GM21423 (cell line): ENCODE results near the gene ATXN1L.
"Not testable (repeated sequence)": the region's sequence is repeated elsewhere in the genome, so short reads cannot be mapped to it uniquely, and the experiment has no call there.

Source experiments
- ATAC-seq: cut with Tn5 transposase; IDR thresholded peaks from one replicate; pipeline ENCODE4 v1.9.1; 2021; ENCODE audit warnings: mild to moderate bottlenecking, moderate library complexity; ENCODE audit not compliant: unreplicated experiment

Gene ATXN1L

DNA sequence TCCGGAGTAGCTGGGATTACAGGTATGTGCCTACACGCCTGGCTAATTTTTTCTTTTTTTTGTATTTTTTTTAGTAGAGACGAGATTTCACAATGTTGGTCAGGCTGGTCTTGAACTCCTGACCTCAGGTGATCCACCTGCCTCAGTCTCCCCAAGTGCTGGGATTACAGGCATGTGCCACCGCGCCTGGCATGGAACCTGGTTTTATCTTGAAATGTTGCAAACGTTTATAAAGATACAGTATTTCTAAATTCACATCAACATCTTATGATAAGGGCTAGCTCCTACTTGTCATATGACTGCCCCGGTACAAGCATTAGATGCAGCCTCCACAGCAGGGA lies 48.1 kb downstream of the ATXN1L start:
- ATAC-seq, result no peak

DNA sequence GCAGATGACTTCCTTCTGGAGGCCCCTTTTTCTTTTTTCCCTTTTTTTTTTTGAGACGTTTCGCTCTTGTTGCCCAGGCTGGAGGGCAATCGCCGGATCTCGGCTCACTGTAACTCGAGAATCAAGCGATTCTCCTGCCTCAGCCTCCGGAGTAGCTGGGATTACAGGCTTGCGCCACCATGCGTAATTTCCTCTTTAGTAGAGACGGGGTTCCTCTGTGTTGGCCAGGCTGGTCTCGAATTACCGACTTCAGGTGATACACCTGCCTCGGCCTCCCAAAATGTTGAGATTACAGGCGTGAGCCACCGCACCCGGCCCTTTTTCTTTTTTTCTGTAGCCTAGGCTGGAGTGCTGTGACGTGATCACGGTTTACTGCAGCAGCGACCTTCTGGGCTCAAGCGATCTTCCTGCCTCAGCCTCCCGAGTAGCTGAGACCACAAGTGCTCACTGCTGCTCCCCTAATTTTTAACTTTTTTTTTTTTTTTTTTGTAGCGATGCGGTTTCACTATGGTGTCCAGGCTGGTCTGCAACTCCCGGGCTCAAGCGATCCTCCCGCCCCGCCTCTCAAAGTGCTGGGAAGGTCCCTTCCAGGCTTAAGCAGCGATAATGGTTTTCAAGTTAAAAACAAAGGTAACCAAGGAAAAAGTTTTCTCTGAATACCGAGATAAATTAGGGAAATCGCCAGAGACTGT lies 48.6 kb downstream of the ATXN1L start:
- ATAC-seq, result peak; percentile 11

DNA sequence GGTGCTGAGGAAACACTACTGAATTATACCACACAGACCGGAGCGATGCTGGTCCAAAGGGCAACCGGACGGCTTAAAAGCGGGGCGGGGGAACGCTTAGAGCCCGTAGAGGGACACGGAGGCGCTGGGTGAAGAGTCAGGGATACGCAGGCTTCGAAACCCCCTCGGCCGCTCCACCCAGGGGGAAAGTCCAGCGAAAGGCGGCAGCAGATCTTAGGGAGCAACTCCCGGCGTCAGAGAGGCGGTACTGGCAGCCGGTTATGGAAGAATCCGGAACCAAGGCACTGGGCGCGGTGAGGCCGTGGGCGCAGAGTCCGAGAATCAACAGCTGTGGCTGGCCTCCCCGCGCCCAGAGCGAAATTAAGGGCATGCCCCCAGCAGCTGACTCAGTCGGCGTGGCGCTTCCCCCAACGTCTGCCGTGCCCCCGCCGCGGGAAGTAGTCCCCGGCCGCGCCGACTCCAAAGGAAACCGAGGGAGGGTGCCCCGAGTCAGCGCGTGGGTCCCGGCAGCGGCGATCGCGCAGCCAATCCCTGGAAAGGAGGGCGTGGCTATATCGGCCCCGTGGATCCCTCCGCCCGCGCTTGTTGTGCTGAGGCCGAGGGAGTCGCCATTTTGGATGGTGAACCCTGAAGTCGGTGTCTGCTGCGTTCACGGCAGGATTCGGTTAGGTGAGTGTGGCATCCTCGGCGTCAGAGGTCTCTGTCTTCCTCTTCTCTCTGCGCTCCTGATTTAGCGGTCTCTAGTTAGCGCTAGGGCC lies 49.3 kb downstream of the ATXN1L start, which contains the start of gene IST1:
IST1 (plus strand) TSS at position 611 of the 758 bp plus-strand sequence. CDS start 20,110 bp downstream, outside the sequence.
- ATAC-seq, result peak; percentile 84

DNA sequence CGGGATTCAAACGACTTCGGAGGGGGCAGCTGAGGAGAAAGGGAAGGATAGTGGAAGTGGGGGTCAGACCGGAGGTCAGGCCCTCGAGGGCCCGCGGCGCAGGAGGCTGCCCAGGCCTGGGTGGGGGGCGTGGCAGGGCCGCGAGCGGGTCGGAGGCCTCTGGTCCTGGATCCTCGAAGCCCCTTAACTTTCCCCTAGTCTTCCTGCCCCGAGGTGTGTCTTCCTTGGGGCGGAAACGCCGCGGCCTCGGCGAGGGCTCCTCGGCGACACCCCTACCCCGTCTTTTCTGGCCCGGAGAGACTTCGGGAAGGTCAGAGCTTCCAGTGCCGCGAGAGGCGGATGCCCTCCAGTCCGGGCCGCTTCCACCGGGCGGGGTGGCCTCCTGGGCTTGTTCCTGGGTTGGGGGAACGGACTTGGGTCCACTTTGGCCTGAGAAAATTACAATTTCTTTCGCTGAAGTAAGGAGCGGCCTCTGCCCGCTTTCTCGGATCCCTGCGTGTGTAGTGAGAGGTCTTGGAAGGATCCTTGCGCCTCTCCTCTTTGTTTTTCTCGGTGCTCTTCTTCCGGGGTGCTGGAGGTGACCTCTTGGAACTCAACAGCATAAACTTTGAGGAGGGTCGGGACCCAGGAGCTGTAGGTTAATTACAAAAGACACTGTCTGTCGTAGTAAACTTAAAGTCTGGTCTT lies 50.0 kb downstream of the ATXN1L start:
- ATAC-seq, result peak; percentile 19

DNA sequence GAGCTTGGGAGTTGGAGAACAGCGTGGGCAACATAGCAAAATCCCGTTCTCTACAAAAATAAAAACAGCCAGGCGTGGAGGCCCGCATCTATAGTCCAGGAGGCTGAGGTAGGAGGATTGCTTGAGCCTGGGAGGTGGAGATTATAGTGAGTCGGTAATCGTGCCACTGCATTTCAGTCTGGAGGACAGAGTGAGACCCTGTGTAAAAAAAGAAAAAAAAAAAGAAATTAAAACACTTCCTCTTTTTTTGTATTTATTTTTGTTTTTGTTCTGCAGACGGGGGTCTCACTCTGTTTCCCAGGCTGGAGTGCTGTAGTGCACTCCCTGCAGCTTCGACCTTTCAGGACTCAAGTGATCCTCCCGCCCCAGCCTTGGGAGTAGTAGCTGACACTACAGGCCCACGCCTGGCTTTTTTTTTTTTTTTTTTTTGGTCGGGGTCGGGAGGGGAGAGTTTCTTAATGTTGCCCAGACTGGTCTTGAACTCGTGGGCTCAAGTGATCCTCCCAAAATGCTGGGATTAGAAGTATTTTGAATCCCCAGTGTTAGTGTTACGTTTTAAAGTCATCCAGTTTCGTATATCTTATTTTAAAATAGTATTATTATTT lies 51.1 kb downstream of the ATXN1L start:
- no peak for ATAC-seq

DNA sequence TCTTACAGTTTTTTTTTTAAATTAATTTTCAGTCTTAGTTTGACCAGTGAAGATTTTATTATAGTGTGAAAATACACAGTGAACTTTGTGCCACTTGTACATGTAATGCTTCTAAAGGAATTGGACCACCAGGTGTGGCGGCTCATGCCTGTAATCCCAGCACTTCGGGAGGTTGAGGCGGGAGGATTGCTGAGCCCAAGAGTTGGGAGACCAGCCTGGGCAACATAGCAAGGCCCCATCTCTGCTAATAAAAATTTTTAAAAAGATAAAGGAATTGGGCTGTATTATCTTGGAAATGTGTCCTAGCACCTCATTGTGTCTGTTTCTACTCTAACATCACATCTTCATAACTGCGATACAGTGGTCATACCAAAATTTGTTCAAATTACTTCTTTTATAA lies 53.4 kb downstream of the ATXN1L start:
- no peak for ATAC-seq

DNA sequence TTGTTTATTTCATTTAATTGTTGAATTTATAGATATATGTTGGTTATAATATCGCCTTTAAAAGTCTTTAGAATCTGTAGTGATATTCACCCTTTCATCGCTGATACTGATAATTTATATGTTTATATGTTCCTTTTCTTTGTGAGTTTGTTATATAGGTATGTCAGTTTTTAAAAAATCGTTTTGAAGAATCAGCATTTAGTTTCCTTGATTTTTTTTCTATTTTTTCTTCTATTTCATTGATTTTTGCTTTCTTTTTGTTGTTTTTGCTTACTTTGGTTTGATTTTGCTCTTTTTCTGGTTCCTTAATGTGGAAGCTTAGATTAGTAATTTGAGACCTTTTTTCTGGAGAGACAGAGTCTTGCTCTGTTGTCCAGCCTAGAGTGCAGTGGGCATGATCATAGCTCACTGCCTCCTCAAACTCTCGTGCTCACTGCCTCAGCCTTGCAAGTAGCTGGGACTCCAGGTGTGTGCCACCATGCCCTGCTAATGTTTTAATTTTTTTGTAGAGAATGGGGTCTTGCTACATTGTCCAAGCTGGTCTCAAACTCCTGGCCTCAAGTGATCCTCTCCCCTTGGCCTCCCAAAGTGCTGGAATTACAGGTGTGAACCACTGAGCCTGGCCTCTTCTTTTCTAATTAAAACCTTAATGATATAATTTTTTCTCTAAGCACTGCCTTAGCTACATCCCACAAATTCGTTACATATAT lies 57.0 kb downstream of the ATXN1L start:
- no peak for ATAC-seq

DNA sequence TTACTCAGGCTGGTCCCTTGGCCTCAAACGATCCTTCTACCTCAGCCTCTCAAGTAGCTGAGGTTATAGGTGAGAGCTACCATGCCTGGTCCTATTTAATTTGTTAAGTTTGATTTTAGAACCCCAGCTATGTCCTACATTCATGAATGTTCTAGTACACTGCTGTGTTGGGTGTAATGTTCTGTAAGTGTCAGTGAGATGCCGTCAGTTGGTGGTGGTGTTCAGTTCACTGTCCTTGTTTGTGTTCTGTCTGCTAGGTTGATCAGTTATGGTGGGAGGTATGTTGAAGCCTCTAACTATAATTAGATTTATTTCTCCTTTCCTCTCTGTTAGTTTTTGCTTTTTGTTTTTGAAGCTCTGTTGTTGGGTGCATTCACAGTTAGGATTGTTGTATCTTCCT lies 57.8 kb downstream of the ATXN1L start:
- ATAC-seq, result no peak

DNA sequence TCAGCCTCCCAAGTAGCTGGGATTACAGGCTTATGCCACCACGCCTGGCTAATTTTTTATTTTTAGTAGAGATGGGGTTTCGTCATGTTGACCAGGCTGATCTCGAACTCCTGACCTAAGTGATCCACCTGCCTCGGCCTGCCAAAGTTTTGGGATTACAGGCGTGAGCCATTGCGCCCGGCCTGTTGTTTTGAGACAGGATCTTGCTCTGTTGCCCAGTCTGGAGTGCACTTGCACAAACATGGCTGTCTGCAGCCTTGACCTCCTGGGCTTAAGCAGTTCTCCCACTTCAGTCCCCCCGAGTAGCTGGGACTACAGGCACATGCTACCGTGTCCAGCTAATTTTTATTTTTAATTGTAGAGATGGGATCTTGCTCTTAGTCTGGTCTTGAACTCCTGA lies 58.5 kb downstream of the ATXN1L start:
- no peak for ATAC-seq

DNA sequence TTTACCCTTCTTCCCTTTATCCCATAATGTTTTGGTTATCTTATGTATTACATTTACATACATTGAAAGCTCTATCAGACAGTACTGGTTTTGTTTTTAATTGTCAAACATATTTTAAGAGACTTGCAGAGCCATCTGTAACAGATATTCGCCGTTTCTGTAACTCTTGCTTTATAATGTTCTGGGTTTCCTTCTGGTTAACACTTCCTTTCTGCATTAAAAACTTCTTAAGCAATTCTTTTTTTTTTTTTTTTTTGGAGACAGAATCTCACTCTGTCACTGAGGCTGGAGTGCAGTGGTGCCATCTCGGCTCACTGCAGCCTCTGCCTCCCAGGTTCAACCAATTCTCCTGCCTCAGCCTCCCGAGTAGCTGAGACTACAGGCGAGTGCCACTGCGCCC lies 60.0 kb downstream of the ATXN1L start:
- not testable (repeated sequence) for ATAC-seq
